ENCODE results near the gene VIPR1. TPM values are rescaled to one million over a fixed set of nuclear protein-coding genes. Genes with fewer than 3 reads are reported as not detected.

VIPR1 gene
- polyA plus RNA-seq, 1 of the 3 experiments (the other 2 are of a cell fraction) = not detected

GRCh38 chr3:42520906-42521305, 18.5 kb downstream of the VIPR1 start:
- POLR2A ChIA-PET = no interaction called here
- 74% methylated on average over 4 of the region's 4 CpGs for WGBS (ENCODE audit: low lambda C conversion rate)

DNA sequence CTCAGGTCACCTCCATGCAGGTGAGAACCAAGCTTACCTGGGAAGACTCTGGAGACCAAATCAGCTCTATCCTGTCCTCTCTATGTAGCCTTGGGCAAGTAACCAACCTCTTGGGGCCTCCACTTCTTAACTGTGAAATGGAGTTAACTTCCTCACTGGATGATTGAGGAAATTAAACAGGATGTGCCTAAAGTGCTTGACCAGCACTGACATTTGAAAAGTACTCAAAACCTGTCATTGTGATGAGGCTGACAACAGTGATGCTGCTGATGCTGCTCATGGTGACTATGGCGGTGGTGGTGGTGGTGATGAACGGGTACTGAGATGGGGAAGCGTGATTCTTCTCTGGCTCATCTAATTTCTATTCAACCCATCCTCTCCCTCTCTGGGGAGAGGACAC, 22.3 kb downstream of the VIPR1 start:
- H3K9ac ChIP-seq = no peak overlapping the region
- H3K4me1 ChIP-seq (ENCODE audit: control insufficient read depth in 1 of 2, insufficient read depth in 2 of 2, low read depth in 1 of 2, low read length in 1 of 2) = no peaks in the 10 kb centered on the region
- H3F3A ChIP-seq (replicated peaks; ENCODE audit: insufficient read depth) = no peaks in the 10 kb centered on the region
- no peaks in the 10 kb centered on the region for H4K20me1 ChIP-seq (ENCODE audit: insufficient read depth)
- no peak for DNase-seq
- CTCF ChIA-PET = interaction anchor here (0.5 to 1.5 kb wide), 4 partner anchors 15 to 292 kb away, joined by 3 read pairs; no protein-coding TSS in a partner anchor
- no peaks in the 10 kb centered on the region for H3K79me2 ChIP-seq (ENCODE audit: insufficient read depth)
- H3K9me2 ChIP-seq = no peaks in the 10 kb centered on the region
- 57% methylated on average over 3 of the region's 3 CpGs for WGBS (ENCODE audit: low lambda C conversion rate)
- H3K36me3 ChIP-seq (replicated peaks in 1 of 2; ENCODE audit: control insufficient read depth in 1 of 2, insufficient read depth in 2 of 2, low read length in 1 of 2) = no peaks in the 10 kb centered on the region
- H3K27ac ChIP-seq (ENCODE audit: low read depth in 2 of 2, low read length in 1 of 2) = no peak overlapping the region
- no peak overlapping the region for H3K4me3 ChIP-seq (ENCODE audit: low read depth in 2 of 2, low read length in 1 of 2)
- no peak overlapping the region for H2AFZ ChIP-seq (ENCODE audit: low read depth)
- POLR2A ChIA-PET = no interaction called here
- H3K27me3 ChIP-seq (ENCODE audit: insufficient read depth) = no peaks in the 10 kb centered on the region
- no peak for TF ChIP-seq RCOR1 (IDR thresholded peaks at IDR 0.05; ENCODE audit: low read length)
- TF ChIP-seq GATA2 (CRISPR knock-in tag; IDR thresholded peaks at IDR 0.05) = no peak
- no peak for TF ChIP-seq USF2 (IDR thresholded peaks at IDR 0.05; ENCODE audit: borderline replicate concordance, low read depth, low read length)
- TF ChIP-seq, protein P1, sequence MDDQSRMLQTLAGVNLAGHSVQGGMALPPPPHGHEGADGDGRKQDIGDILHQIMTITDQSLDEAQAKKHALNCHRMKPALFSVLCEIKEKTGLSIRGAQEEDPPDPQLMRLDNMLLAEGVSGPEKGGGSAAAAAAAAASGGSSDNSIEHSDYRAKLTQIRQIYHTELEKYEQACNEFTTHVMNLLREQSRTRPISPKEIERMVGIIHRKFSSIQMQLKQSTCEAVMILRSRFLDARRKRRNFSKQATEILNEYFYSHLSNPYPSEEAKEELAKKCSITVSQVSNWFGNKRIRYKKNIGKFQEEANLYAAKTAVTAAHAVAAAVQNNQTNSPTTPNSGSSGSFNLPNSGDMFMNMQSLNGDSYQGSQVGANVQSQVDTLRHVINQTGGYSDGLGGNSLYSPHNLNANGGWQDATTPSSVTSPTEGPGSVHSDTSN (IDR thresholded peaks at IDR 0.05) = no peak
- TF ChIP-seq FOSL2 (IDR thresholded peaks at IDR 0.05; ENCODE audit: borderline replicate concordance, low read depth) = no peak
- TF ChIP-seq USF1 (IDR thresholded peaks at IDR 0.05; ENCODE audit: borderline replicate concordance, low read depth) = no peak
- TF ChIP-seq NRF1 (IDR thresholded peaks at IDR 0.05; ENCODE audit: low read depth, low read length) = no peak
- no peak for TF ChIP-seq JUND (IDR thresholded peaks at IDR 0.05)
- TF ChIP-seq, protein P2, sequence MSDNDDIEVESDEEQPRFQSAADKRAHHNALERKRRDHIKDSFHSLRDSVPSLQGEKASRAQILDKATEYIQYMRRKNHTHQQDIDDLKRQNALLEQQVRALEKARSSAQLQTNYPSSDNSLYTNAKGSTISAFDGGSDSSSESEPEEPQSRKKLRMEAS (IDR thresholded peaks at IDR 0.05; ENCODE audit: low read depth) = no peak
- TF ChIP-seq FOXJ3 (CRISPR knock-in tag; IDR thresholded peaks at IDR 0.05) = no peak
- no peak for TF ChIP-seq ZBTB33 (IDR thresholded peaks at IDR 0.05; ENCODE audit: borderline replicate concordance, low read depth)
- no peak for TF ChIP-seq SIN3A (IDR thresholded peaks at IDR 0.05; ENCODE audit: borderline replicate concordance, low read depth, low read length)
- no peak for TF ChIP-seq FOXM1 (IDR thresholded peaks at IDR 0.05; ENCODE audit: low read depth)
- no peak for TF ChIP-seq MXI1 (IDR thresholded peaks at IDR 0.05; ENCODE audit: low read depth, low read length)
- TF ChIP-seq, protein P3, sequence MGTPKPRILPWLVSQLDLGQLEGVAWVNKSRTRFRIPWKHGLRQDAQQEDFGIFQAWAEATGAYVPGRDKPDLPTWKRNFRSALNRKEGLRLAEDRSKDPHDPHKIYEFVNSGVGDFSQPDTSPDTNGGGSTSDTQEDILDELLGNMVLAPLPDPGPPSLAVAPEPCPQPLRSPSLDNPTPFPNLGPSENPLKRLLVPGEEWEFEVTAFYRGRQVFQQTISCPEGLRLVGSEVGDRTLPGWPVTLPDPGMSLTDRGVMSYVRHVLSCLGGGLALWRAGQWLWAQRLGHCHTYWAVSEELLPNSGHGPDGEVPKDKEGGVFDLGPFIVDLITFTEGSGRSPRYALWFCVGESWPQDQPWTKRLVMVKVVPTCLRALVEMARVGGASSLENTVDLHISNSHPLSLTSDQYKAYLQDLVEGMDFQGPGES (IDR thresholded peaks at IDR 0.05; ENCODE audit: low read depth, low read length) = no peak
- no peaks in the 10 kb centered on the region for H3K9me3 ChIP-seq
- no peak overlapping the region for H3K4me2 ChIP-seq

More at GRCh38 chr3:42520906-42521305, 18.5 kb downstream of the VIPR1 start:
- H3F3A ChIP-seq (replicated peaks; ENCODE audit: insufficient read depth) = no peaks in the 10 kb centered on the region
- no peaks in the 10 kb centered on the region for H3K79me2 ChIP-seq (ENCODE audit: insufficient read depth)
- H3K27me3 ChIP-seq (ENCODE audit: insufficient read depth) = no peaks in the 10 kb centered on the region
- H2AFZ ChIP-seq (ENCODE audit: low read depth) = no peak overlapping the region
- H3K36me3 ChIP-seq (replicated peaks in 1 of 2; ENCODE audit: control insufficient read depth in 1 of 2, insufficient read depth in 2 of 2, low read length in 1 of 2) = no peaks in the 10 kb centered on the region
- H3K4me2 ChIP-seq = no peak overlapping the region
- no peak overlapping the region for H3K9ac ChIP-seq
- no peak for DNase-seq
- H3K4me3 ChIP-seq (ENCODE audit: low read depth in 2 of 2, low read length in 1 of 2) = no peak overlapping the region
- H3K27ac ChIP-seq (ENCODE audit: low read depth in 2 of 2, low read length in 1 of 2) = no peak overlapping the region
- no peaks in the 10 kb centered on the region for H3K4me1 ChIP-seq (ENCODE audit: control insufficient read depth in 1 of 2, insufficient read depth in 2 of 2, low read depth in 1 of 2, low read length in 1 of 2)
- CTCF ChIA-PET = interaction anchor here (1.2 to 2.6 kb wide), 3 partner anchors 16 to 27 kb away, joined by 3 to 8 read pairs (median 4); no protein-coding TSS in a partner anchor
- no peaks in the 10 kb centered on the region for H3K9me2 ChIP-seq
- no peaks in the 10 kb centered on the region for H3K9me3 ChIP-seq
- TF ChIP-seq EZH2phosphoT487 (IDR thresholded peaks at IDR 0.05; ENCODE audit: borderline replicate concordance, low read depth) (no peak), CHD2 (IDR thresholded peaks at IDR 0.05; ENCODE audit: low read length, partially characterized antibody) (no peak), RFX5 (IDR thresholded peaks at IDR 0.05; ENCODE audit: low read length) (no peak), FOXJ3 (CRISPR knock-in tag; IDR thresholded peaks at IDR 0.05) (no peak), MXI1 (IDR thresholded peaks at IDR 0.05; ENCODE audit: low read depth, low read length) (no peak), POLR2AphosphoS5 (IDR thresholded peaks at IDR 0.05; ENCODE audit: low read depth, low read length) (no peak), FOSL2 (IDR thresholded peaks at IDR 0.05; ENCODE audit: borderline replicate concordance, low read depth) (no peak), GATA2 (CRISPR knock-in tag; IDR thresholded peaks at IDR 0.05) (no peak), GABPA (IDR thresholded peaks at IDR 0.05; ENCODE audit: low read depth) (no peak)
- H4K20me1 ChIP-seq (ENCODE audit: insufficient read depth) = no peaks in the 10 kb centered on the region

All from SK-N-SH (cell line).